HFF-Myc (cell line): ENCODE data around the gene ACSS1.

ENCODE experiments used
- DNase-seq: peaks from one replicate; pipeline ENCODE4 v3.0.0-alpha.2; 2011; ENCODE audit warnings: low read depth; ENCODE audit errors: extremely low read depth
- H3K4me3 ChIP-seq: replicated peaks from 2 replicates; pipeline ENCODE4 v1.5.1; 2011; ENCODE audit warnings: low read depth, mild to moderate bottlenecking, control low read depth, low read length
- CTCF ChIP-seq: IDR thresholded peaks from 2 replicates; pipeline ENCODE4 v1.5.1; 2012; ENCODE audit warnings: mild to moderate bottlenecking, low read depth, low read length, control low read depth; ENCODE audit errors: missing control alignments

ACSS1 gene

GRCh38 chr20:25045343-25045712, 12.6 kb downstream of the ACSS1 start:
- no peak for DNase-seq
- H3K4me3 ChIP-seq = no peak overlapping the region
- no peak for TF ChIP-seq CTCF

GRCh38 chr20:25044660-25045342, 13.1 kb downstream of the ACSS1 start:
- no peak for DNase-seq
- TF ChIP-seq CTCF = no peak
- no peak overlapping the region for H3K4me3 ChIP-seq

DNA sequence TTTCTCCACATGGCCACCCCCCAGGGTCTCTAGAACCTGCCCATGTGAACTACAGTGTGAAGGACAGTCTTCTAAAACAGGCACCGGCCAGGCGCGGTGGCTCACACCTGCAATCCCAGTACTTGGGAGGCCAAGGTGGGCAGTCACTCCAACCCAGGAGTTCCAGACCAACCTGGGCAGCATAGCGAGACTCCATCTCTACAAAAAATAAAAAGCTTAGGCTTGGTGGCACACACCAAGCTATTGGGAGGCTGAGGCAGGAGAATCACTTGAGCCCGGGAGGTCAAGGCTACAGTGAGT, 13.7 kb downstream of the ACSS1 start:
- no peak overlapping the region for H3K4me3 ChIP-seq
- DNase-seq = no peak
- TF ChIP-seq CTCF = no peak

DNA sequence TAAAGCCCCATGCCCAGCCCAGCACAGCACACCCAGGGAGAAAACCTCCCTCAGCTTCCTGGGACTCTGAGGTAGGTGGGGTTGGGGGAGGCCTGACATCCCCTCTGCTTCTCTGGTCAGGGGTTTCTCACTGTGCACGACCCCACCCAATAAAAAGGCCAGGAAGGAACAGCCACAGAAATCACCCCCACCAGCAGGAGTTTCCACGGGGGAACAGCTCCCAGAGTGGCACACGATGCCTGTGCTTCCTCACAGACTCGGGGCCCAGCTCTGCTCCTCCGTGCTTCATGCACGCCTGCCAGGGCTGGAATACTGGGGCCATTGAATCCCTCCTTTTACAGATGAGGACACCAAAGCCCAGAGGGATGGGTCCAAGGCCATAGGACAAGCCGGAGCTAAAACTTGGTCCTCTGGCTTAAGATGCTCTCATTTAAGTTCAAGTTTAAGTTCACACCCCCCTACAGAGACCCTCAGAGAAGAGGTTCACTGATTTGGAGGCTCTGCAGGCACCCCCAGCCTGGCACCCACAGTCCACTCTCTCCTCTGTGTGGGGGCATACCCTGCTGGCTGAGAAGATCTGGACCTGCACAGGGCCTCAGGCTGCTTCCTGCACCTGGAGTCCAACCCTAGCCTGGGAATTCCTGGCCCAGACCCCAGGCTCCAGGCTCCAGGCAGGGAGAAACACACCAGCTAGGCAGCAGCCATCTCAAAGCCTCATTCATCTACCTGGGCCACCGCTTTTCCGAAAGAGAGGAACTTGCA, 14.3 kb downstream of the ACSS1 start:
- no peak overlapping the region for H3K4me3 ChIP-seq
- no peak for TF ChIP-seq CTCF
- no peak for DNase-seq

DNA sequence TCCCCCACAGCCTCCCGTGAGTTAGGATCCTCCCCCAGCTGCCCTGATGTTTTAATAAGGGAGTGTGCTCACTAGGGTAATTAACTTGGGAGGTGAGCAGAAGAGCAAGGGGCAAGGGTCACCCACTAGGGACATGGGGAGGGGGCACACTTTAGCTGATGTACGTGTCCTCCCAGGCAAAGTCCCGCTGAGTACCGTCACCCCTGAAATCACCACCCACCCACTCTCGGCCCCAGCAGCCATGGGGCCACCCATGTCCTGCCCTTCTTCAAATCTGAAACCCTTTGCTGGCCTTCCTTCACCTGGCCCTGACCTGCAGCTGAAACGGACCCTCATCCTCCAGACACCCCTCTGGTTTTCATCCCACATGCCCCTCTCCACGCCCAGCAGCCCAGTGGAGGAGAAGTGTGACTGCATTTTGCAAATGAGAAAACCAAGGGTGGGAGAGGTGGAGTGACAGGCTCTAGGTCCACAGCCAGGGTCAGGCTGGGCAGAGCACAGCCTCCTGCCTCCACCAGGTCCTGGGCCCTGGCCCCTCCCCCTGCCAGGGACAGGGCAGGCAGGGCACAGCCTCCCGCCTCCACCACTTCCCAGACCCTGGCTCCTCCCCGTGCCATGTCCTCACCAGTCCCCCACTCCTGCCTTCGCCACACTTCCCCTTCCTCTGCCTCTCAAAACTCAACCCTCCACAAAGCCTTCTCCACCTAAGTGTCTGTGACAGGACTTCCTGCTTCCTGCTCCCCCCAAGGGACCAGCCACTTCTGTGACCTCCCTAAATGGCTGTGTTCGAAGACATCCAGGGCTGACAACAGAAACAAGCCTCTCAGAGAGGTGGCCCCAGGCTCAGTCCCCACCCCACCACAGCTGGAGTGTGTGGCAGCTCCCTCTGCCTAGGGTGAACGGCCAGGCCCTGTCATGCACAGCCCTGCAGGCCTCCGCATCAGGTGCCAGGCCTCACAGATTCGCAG, 15.1 kb downstream of the ACSS1 start:
- H3K4me3 ChIP-seq = no peak overlapping the region
- DNase-seq = no peak
- TF ChIP-seq CTCF = no peak

DNA sequence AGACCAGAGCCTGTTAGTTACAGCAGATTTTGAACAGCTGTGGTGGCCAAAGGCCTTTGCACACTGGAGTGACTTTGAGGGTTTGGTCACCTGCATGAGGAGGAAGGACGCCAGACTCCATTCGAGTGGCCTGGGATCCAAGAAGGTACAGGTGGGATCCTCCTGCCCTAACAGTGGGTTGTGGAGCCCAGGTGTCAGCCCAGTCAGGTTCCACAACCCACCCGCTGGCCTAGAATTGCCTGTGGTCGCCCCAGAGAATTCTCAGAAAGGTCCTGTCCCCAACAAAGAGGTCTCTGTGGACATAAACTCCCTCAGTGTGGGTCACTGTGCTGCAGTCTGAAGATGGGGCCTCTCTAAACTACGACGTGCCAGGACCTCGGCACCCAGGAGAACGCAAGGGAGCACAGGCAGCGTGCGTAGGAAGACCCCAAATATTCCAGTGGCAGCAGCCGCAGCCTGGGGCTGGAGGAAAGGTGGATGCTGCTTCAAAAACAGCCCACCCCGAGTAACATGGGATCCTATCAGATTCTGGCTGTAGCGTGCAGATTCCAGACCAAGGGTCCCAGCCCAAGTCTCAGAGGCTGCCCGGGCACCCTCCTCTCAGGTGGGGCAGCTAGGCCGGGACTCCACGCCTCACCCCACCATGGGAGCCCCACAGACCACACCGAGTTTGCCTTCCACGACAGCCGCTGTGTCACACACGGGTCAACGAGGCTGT, 16.0 kb downstream of the ACSS1 start:
- DNase-seq = no peak
- no peak for TF ChIP-seq CTCF
- H3K4me3 ChIP-seq = no peak overlapping the region
